Hepatocyte (in vitro differentiated cells): Measurements from ENCODE around the gene STXBP6. TPM values are rescaled to one million over a fixed set of nuclear protein-coding genes. Genes with fewer than 3 reads are reported as not detected.

Experiments used
- DNase-seq: peaks from one replicate; pipeline ENCODE4 v3.0.0-alpha.2; 2016; ENCODE audit warnings: low spot score
- H2AFZ ChIP-seq: fragments of 200-600 bp; sonication (generic); 2 replicates; pipeline ENCODE4 v1.6.0; 2016; ENCODE audit warnings: antibody characterized with exemption, mild to moderate bottlenecking
- H3K27ac ChIP-seq: fragments of 200-600 bp; sonication (generic); 2 replicates; pipeline ENCODE4 v1.5.1; 2016; ENCODE audit warnings: mild to moderate bottlenecking
- H3K27me3 ChIP-seq: fragments of 200-600 bp; sonication (generic); 2 replicates; pipeline ENCODE4 v1.6.1; 2016
- H3K36me3 ChIP-seq: fragments of 200-600 bp; sonication (generic); replicated peaks from 2 replicates; pipeline ENCODE4 v1.5.1; 2016; ENCODE audit warnings: low read depth; ENCODE audit not compliant: insufficient read depth
- H3K4me1 ChIP-seq: fragments of 200-600 bp; sonication (generic); 2 replicates; pipeline ENCODE4 v1.5.1; 2016; ENCODE audit warnings: mild to moderate bottlenecking, moderate library complexity; ENCODE audit not compliant: insufficient read depth
- H3K4me2 ChIP-seq: fragments of 200-600 bp; sonication (generic); 2 replicates; pipeline ENCODE4 v1.6.0; 2016
- H3K4me3 ChIP-seq: fragments of 200-600 bp; sonication (generic); 2 replicates; pipeline ENCODE4 v1.5.1; 2016; ENCODE audit warnings: mild to moderate bottlenecking
- H3K79me2 ChIP-seq: fragments of 200-600 bp; sonication (generic); 2 replicates; pipeline ENCODE4 v1.6.0; 2017; ENCODE audit warnings: mild to moderate bottlenecking
- H3K9me2 ChIP-seq: fragments of 200-600 bp; sonication (generic); replicated peaks from 2 replicates; pipeline ENCODE4 v1.6.0; 2017; ENCODE audit warnings: mild to moderate bottlenecking; ENCODE audit not compliant: insufficient read depth
- H3K9me3 ChIP-seq: fragments of 200-600 bp; sonication (generic); 2 replicates; pipeline ENCODE4 v1.5.1; 2016; ENCODE audit warnings: low read depth, mild to moderate bottlenecking
- H4K20me1 ChIP-seq: fragments of 200-600 bp; sonication (generic); 2 replicates; pipeline ENCODE4 v1.6.0; 2016; ENCODE audit warnings: mild to moderate bottlenecking; ENCODE audit not compliant: insufficient read depth, poor library complexity, severe bottlenecking
- EZH2 ChIP-seq: fragments of 200-600 bp; sonication (generic); IDR thresholded peaks from 2 replicates; pipeline ENCODE4 v1.6.1; 2016; ENCODE audit warnings: antibody characterized with exemption, mild to moderate bottlenecking, borderline replicate concordance
- EZH2phosphoT487 ChIP-seq: fragments of 200-600 bp; sonication (generic); IDR thresholded peaks from one replicate; pipeline ENCODE4 v1.6.1; 2018; ENCODE audit warnings: antibody characterized with exemption, mild to moderate bottlenecking, low read depth, moderate library complexity; ENCODE audit not compliant: unreplicated experiment, severe bottlenecking
- WGBS: methylation state at CpG from one replicate; pipeline ENCODE4 v1.1.6; 2016; ENCODE audit warnings: low lambda C conversion rate; ENCODE audit errors: missing lambda C conversion rate; 5-methylcytosine and 5-hydroxymethylcytosine counted together
- polyA plus RNA-seq: library from polyadenylated mRNA; unstranded; fragments of >200 nt; fragmentation: Nextera tagmentation; extraction: Ambion mirVana; gene quantifications from 2 replicates; pipeline ENCODE4 v1.2.1, GENCODE V29; 2016
- total RNA-seq: library from RNA; depleted of rRNA; stranded (reverse); fragments of >200 nt; gene quantifications from 2 replicates; pipeline ENCODE4 v1.2.3, GENCODE V29; 2014
- TF ChIP-seq, protein P1 (sequence below): fragments of 200-600 bp; sonication (generic); IDR thresholded peaks from 2 replicates; pipeline ENCODE4 v1.5.1; 2016; ENCODE audit warnings: antibody characterized with exemption, mild to moderate bottlenecking; ENCODE audit not compliant: poor library complexity

STXBP6 gene
- total and polyA plus RNA-seq, 2 experiments from 2014 or later = 34.1 to 44.9 TPM

DNA sequence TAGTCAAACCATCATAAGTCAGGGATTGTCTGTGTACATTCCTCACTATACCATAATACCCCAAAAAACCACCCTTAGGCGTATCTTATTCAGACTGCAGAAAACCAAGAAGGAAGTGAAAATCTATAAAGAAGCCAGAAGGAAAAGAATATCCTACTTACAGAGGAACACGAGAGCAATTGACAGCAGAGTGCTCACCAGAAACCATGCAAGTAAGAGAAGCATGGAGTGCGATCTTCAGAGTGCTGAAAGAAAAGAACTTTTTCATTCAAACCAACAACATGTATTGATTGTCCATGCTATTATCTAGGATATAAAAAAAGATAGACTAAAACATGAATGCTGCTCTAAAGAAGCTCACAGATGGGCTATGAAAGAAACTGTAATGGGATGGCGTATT is 50.8 kb downstream of the STXBP6 start:
- Histone ChIP-seq H2AFZ (no peak overlapping the region), H3K4me3 (no peak overlapping the region), H4K20me1 (no peaks in the 10 kb centered on the region), H3K4me2 (no peak overlapping the region), H3K79me2 (peaks cover 65% of the 10 kb centered on the region), H3K9me3 (no peaks in the 10 kb centered on the region), H3K36me3 (no peaks in the 10 kb centered on the region), H3K27me3 (no peaks in the 10 kb centered on the region), H3K9me2 (no peaks in the 10 kb centered on the region), H3K4me1 (peaks cover 12% of the 10 kb centered on the region), H3K27ac (no peak overlapping the region)
- 97% methylated on average over 4 of the region's 4 CpGs for WGBS
- no peak for TF ChIP-seq EZH2
- TF ChIP-seq, protein P1, sequence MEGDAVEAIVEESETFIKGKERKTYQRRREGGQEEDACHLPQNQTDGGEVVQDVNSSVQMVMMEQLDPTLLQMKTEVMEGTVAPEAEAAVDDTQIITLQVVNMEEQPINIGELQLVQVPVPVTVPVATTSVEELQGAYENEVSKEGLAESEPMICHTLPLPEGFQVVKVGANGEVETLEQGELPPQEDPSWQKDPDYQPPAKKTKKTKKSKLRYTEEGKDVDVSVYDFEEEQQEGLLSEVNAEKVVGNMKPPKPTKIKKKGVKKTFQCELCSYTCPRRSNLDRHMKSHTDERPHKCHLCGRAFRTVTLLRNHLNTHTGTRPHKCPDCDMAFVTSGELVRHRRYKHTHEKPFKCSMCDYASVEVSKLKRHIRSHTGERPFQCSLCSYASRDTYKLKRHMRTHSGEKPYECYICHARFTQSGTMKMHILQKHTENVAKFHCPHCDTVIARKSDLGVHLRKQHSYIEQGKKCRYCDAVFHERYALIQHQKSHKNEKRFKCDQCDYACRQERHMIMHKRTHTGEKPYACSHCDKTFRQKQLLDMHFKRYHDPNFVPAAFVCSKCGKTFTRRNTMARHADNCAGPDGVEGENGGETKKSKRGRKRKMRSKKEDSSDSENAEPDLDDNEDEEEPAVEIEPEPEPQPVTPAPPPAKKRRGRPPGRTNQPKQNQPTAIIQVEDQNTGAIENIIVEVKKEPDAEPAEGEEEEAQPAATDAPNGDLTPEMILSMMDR = no peak
- TF ChIP-seq EZH2phosphoT487 = no peak
- no peak for DNase-seq

DNA sequence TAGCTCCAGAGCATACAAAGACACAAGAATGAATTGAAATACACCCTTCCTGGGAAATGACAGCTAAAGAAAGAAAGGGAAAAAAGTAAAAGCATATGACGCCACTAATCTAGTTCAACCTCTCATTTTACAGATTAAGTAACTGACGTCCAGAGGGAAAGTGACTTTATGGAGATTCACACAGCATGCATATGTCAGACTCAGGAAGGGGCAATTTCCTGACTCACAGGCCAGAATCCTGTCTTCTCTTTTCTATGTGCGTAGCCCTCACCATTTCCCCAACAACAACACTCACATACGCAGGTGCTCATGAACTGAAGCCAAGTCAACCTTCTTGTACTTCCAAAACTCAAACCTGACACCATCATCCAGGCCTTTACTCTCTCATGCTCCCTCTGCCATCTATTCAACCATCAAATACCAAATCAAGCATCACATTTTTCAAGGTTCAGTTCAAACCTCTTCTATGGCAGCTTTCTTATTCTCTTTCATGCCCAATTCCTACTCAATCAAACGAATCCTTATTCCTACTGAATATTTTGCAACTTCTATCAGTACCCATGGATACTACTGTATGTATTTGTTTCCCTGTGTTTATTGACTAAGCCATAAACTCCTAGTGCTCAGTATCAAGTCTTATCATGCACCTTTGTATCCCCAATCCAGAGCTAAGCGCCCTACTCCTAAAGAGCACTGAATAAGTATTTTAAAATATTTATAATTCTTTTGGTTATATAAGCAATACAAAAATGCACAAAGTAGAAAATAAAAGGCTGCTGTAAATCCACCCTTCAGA is 52.8 kb downstream of the STXBP6 start:
- no peak for TF ChIP-seq EZH2phosphoT487
- TF ChIP-seq, protein P1 = no peak
- no peak for TF ChIP-seq EZH2
- Histone ChIP-seq H3K27ac (no peak overlapping the region), H3K4me1 (peaks cover 11% of the 10 kb centered on the region), H3K9me3 (no peaks in the 10 kb centered on the region), H3K36me3 (no peaks in the 10 kb centered on the region), H3K4me2 (no peak overlapping the region), H3K4me3 (no peak overlapping the region), H4K20me1 (no peaks in the 10 kb centered on the region), H3K9me2 (no peaks in the 10 kb centered on the region), H2AFZ (no peak overlapping the region), H3K79me2 (peaks cover 64% of the 10 kb centered on the region), H3K27me3 (no peaks in the 10 kb centered on the region)
- 95% methylated on average over 6 of the region's 6 CpGs for WGBS
- no peak for DNase-seq

DNA sequence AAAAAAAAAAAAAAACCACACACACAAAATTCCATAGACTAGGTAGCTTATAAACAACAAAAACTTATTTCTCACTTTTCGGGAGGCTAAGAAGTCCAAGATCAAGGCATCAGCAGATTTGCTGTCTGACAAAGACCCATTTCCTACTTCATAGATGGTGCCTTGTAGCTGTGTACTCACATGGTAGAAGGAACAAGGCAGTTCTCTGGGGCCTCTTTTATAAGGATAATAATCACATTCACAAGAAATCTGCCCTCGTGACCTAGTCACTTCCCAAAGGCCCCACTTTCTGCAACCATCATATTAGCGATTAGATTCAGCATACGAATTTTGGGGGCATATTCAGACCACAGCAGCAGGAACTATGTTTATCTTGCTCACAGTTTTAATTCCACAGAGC is 54.9 kb downstream of the STXBP6 start:
- peaks cover 62% of the 10 kb centered on the region for H3K79me2 ChIP-seq
- no peaks in the 10 kb centered on the region for H3K9me3 ChIP-seq

More for the DNA sequence above, 54.9 kb downstream of the STXBP6 start:
- Histone ChIP-seq H3K36me3 (no peaks in the 10 kb centered on the region), H3K4me1 (no peaks in the 10 kb centered on the region), H2AFZ (no peak overlapping the region), H3K27me3 (no peaks in the 10 kb centered on the region), H3K4me3 (no peak overlapping the region), H4K20me1 (no peaks in the 10 kb centered on the region), H3K9me2 (no peaks in the 10 kb centered on the region), H3K27ac (no peak overlapping the region), H3K4me2 (no peak overlapping the region)
- no peak for TF ChIP-seq EZH2
- no peak for TF ChIP-seq EZH2phosphoT487
- TF ChIP-seq, protein P1 = no peak
- DNase-seq = no peak
- WGBS = 96% methylated on average over 4 of the region's 4 CpGs
